Activated CD4-positive, CD25-positive, alpha-beta regulatory T cell treated with anti-CD3 and anti-CD28 coated beads, Interleukin-2, amount 50 U/mL, for 24 hours (primary cell): ENCODE data around the gene PTPA.

Experiments used
- ATAC-seq, 2 donors: fragments of 150-1000 bp; cut with Tn5 transposase; one replicate each; pipeline ENCODE4 v1.10.0; 2021; ENCODE audit warnings: mild to moderate bottlenecking in 1 of 2, moderate library complexity in 1 of 2

The PTPA gene

DNA sequence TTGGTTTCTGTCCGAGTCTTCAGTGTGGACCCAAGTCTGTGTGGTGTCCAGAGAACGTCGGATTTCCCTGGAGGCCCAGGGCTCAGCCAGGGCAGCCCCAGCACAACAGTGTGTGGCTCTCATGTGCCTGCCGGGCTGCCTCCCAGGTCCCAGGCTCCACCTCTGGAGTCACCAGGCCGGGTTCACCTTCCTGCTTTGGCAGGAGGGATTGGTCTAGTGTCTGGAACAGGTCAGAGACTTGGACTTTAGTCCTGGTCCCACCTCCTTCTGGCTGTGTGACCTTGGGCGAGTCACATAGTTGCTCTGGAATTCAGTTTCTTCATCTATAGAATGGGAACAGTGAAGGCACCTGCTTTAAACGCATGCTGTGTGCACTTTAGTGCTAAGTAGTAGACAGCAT lies 27.1 kb upstream of the PTPA start:
- ATAC-seq: no peak

DNA sequence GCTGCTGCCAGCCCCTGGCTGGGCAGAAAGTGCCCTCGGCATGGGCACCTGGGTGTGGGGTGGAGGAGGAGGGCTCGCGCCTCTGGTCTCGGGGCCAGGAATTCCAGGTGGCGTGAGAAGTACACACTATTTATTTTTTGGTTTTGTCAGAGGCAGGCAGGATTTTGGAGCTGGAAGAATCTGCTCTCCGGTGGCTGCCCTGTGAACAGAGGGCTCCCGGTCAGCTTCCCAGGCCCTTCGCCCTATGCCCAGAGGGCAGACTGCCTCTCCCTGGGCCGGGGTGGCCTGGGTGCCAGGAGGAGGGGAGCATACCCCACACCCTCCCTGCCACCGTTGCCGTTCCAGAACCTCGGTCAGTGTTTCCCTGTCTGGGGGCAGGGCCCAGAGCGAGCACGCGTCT lies 22.0 kb upstream of the PTPA start:
- ATAC-seq: no peak

DNA sequence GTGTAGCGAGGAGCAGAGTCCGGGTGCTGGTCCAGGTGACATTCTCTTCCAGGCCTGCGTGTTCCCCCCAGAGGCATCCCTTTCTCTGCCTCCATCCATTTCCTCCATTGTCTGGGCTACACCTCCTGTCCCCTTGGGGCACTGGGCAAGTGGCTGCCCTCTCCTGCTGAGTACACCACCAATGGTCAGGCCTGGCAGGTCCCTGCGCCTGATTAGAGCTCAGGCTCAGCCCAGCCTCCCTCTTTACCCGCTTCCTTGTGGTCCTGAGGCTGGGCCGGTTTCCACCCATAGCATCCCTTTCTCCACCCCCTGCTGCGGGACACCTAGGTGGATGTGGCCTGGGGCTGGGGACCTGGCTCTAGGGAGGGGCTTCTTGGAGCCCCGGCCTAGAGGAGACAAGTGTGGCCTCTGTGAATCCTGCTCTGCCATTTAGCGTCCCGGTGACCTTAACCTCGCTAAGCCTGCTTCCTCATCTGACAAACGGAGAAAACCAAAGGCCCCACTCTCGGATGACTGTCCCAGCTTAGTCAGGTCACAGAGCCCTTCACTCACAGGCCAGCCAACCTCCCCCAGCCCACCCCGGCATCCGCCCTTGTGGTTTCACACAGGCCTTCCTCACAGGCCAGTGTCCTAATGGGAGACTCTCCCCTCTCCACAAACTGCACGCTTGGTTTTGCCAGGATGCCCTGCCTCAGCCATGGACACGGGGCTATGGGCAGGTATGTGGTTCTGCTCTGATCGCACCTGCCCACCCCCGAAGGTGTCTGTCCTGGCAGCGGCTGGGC lies 17.4 kb upstream of the PTPA start:
- no peak for ATAC-seq

DNA sequence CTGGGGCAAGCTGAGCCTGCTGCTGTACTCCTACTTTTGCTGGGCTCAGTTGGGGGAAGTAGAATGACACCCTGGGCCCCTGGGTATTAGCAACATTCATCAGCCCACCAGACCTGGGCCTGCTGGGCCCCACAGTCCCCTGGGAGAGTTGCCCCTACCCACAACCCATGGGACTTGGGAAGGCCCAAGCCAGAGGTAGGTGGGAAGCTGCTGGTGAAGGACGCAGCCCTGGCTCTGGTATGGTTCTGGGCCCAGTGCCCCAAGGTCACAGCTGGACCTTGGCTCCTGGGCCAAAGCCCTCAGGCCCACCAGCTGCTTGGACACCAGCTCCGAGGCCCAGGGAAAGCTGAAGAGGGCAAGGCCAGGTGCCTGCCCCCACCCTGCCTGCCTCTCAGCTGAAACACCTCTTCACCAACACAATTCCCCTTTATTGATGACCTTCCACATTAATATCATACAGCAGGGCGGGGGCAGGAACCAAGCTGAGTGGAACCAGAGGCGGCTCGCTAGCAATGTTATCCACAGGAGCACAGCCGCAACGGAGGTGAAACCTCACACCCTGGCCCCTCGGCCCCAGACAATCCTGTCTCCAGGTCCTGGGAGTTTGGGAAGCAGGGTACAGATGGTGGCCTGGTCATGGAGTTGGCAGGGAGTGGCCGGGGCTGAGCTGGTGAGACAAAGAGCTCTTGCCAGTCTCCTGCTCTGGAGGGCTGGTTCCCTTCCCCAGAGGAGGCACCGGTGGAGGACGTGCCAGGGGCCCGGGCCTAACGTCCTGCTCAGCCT lies 16.6 kb upstream of the PTPA start:
- no peak for ATAC-seq

DNA sequence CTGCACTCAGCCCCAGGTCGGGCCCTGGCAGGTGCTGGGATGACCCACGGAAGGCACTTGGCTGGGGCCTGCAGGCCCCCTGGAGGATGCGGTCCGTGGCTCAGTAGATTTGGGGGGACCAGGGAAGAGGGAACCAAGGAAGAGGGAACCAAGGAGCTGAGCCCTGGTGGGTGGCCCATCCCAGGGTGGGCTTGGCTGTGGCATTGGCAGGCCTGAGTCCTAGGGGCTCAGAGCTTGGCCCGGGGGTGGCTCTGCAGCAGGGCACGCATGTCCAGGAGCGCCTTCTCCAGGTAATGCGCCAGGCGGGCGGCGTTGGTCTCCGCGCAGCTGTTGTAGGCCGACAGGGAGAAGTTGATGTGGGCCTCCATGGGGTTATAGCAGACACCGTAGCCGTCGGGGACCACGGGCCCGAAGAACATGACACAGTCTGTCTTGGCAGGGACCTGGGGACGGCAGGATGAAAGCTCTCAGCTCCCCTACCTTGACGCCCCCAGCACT lies 16.0 kb upstream of the PTPA start:
- ATAC-seq: no peak

DNA sequence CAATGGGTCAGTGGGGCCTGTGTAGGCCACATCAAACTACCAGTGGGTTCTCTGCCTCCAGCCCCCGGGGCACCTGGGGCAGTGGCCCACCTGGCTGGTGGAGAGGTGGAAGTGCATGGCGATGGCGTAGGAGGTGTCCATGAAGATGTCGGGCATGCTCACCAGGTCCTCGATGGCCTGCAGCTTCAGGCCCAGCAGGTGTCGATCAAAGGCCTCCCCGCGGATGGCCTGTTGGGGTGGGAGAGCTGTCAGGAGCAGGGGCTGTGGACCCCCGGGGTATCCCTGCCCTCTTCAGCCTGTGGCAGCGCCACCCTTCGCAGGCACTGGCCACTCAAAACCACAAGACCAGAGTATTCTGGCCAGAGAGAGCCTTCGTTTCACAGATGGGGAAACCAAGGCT lies 15.3 kb upstream of the PTPA start:
- no peak for ATAC-seq

DNA sequence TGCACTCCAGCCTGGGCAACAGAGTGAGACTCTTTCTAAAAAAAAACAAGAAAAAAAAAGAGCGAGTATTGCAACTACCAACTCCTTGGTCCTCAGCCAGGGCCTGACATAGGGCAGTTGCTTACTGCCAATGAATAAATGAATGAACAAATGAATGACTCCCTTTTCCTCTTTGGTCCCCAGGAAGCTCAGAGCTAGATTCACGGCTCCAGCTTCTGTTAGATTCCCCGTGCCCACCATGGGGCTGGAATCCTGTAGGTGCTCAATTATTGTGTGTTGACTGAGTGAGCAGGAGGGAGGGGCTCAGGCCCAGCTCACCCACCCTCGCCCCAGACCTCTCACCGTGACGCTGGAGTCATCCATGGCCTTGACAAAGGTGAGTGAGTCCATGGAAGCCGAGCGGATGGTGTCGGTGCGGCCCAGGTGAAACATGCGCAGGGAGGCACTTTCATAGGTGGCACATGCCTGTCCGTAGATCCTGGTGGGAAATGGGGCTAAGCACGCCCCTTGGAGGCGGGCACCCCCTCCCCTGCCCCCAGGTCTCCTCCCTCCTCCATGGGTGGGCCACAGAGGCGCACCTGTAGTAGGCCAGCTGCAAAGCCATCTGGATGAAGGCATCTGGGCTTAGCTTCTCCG lies 13.4 kb upstream of the PTPA start:
- no peak for ATAC-seq

DNA sequence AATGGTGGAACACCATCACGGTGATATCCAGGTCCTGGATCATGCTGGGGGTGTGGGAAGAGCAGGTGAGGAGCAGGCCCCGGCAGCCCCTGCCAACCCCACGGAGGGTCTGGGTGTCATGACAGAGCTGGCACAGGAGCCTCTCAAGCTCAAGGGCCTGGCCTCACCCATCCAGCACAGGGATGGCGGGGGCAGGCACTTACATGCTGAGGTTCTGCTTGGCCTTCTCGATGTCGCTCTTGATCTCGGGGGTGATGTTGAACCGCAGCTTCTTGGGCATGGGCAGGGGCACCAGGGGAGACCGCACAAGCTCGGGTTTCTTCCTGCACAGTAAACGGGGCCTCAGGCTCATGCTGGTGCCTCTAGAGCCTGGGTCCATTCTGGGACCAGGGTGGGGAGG lies 12.9 kb upstream of the PTPA start:
- no peak for ATAC-seq

DNA sequence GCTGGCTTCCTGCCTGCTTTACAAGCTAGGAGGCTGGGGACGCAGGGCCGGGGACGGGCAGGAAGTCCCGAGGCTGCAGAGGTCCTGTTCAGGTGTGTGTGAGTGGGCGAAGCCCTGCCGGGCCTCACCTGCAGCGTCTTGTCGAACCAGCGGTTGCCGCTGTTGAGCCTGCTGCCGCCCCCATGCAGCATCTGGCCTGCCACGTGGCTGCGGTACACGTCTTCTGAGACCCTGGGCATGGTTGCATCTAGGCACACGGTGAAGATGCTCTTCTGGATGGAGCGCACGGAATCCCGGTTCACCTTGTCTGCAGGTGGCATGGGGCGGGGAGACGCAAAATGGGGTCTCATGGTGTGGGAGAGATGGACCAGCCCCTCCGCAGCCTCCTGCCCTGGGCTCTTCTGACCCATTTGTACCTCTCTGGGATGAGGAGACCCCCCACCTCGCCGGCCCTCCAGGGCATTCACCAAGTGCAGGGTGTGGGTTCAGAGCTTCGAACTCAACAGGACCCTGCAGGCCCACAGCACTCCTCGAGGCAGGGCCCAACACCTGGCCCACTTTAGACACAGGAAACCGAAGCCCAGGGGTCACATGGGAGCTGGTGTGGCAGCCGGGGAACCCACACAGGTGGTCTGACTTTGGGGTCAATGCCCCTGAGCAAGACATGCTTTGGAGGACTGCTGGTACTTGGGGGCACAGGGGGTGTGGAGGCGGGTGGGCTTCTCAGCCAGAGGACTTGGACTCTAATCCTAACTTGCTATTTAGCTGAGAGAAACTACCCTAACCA lies 10.6 kb upstream of the PTPA start:
- no peak for ATAC-seq

DNA sequence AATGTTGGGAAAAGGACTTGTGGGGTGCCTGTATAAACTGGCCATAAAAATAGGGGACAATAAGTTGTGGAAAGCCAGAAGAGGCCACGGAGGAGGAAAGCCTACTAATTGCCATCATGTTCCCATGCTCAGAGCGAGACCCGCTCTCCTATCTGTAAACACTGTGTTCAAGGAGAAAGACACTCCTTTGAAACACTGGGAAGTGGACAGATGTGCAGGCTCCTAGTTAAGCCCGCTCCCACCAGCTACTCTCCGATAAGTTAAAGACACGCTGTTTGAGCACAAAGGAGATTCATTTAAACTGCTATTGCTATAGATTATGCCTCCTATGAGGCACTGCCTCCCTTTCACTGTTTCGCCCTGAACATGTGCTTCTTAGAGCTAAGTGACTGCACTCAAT lies 9.9 kb upstream of the PTPA start:
- ATAC-seq: no peak

DNA sequence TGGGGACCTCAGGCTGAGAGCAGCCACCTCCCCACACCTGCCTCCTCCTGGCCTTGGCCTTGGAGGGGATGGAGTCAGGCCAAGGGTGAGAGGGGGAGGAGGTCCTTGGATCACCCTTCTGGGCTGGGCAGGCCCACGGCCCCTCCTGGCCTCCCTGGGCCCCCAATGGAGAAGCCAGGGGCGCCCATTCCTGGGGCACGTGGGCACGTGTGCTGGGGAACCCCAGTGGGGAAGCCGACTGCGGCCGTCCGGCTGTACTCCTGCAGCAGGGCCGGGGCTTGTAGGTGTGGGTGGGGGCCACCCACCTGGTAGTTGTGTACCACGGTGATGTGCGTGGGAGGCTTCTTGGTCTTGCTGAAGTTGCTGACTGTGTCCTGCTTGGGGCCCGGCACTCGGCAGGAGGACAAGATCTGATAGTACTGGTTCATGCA lies 9.1 kb upstream of the PTPA start:
- ATAC-seq: no peak

DNA sequence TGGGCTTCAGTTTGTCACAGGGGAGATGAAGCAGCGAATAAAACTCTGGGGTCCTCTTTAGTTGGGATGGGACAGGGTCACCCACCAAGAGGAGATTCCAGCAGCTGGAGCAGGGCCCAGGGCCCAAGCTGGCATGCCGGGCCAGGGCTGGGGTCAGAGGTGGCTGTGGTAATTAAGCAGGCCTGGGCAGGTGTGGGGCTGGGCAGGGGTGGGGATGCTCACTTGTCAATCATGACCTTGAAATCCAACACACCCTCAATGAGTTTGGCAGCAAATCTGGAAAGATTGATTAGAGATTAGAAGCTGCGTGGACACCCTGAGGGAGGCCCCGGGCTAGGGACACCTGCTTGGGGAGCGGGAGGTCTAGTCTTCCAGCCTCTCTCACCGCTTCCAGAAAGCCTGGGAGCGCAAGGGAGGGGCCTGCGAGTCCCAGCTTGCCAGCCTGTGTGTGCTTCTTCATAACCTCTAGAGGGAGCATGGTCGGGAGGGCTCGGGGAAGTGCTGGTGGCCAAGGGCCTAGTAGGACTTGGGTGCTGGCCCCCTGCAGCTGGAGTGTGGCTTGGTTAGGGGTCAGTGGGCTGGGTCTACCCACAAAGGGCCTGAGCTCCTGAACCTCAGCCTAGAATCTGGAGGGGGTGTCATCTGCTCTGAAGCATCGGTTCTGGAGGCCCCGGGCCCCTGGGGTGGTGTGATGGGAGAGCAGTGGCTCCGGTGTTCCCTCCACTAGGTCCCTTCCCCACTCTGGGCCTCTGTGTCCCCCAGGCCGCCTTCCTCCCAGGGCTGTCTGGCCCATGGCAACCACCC lies 8.2 kb upstream of the PTPA start:
- ATAC-seq: peak; percentile 50 to 61

DNA sequence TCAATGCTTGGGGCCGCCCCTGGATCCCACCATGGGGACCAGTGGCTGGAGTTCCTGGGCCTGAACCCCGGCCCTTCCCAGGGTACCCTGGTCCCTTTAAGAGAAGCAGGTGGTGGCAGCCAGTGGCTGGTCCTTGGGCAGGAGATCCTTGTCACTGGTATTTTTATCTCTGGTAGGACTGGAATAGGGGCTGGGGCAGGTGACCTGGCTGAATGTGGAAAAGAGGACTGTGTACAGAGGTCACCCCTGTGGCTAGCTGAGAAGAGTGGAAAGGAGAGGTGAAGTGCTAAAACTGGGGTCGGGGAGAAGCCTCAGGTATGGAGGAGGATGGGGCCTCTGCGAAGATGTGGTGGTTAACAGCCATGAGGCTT lies 7.6 kb upstream of the PTPA start:
- no peak for ATAC-seq

DNA sequence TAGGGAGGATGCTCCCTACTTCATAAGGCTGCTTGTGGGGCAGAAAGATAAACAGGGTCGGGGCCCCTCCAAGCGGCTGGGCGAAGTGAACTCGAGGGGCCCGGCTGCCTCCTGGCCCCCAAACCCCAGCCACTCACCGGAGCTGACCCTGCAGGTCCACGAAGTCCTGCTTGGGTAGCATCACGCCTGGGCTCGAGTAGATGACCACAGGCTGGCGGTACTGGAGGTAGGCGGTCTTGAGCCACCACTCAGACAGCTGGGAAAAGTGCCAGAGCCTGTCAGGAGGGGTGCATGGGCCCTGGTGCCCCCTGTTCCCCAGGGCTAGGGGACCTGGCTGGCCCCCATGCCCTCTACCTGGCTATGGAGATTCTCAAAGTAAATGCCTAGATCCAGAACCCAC lies 7.2 kb upstream of the PTPA start:
- no peak for ATAC-seq

DNA sequence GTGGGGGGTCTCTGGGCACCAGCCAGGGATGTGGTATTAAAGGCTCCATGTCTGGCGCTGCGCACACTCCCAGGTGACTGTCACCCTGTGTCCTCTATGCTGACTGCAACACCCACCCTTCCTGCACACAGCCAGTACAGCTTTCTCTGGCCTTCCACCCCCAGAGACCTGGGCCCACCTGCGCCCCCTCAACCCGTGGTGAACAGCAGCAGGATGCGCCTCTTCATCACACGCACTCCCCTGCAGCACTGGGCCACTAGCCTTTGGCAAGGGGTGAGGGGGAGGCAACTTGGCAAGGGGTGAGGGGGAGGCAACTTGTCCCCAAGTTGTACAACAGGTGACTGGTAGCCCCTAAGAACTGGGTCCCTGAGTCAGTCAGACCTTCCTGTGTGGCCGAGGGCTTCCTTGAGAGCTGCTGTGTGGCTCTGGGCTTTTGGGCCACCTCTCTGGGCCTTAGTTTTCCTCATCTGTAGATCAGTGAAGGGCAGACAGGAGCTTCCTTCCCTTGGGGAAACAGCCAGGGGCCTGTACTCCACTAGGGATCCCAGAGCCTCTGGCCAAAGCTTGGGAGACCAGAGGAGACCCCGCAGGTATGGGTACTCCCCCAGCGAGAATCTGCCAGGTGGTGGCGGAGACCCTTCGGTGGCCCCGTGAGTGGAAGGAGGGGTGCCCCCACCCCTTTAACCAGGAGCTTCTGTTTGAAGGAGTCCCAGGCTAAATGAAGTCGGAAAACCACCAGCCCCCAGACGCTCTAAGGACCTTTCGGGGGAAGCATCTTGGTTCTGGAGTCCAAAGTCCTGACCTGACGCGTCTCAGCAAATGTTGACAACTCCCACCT lies 5.1 kb upstream of the PTPA start:
- ATAC-seq: no peak

DNA sequence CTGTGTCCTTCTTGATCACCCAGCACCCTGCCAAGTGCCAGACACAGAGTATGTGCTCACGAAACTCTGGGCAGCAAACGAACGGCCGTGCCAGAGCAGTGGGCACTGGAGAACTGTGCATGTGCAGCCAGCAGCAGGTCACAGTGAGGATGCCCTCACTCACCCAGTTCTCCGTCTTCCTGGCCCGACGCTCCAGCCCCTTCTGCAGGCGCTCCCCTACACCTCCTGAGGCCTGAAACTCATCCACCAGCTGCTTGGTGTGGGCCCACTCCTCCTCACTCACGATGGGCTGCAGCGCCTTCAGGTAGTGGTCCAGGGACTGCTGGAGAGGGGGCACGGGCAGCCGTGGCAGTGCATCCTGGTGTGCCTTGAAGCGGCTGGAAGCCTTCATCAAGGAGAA lies 3.6 kb upstream of the PTPA start:
- ATAC-seq: no peak

DNA sequence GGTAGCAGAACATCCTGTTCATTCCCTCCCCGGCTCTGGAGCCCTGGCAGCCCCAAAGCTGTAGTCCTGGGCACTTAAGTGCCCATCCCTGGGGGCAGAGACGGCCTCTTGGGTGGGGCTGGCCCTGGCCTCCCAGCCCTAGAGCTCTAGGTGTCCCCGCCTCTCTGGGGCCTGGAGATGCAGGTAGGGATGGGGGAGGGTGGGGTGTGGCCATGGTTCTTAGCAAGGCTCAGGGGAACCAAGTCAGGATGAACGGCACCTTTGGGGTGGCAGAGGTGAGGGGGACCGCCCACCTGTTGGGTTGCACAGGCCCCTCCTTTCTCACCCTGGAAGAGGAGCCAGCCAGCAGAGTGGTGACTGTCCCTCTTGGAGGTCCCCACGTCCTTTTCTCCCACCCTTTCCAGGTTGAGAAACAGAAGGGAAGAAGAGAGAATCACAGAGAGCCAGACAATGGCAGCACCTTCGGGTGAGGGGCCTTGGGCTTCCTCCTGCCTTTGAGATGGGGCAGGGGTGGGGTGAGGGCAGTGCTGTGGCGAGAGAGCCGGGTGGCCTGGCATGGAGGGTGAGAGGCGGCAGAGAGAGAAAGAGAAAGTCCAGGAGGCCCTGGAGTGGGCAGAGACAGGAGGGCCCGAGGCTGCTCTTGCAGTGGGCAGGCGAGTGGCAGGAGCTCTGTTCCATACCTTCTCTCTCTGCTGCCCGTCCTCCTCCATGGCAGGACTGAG lies 3.0 kb upstream of the PTPA start:
- ATAC-seq: no peak

DNA sequence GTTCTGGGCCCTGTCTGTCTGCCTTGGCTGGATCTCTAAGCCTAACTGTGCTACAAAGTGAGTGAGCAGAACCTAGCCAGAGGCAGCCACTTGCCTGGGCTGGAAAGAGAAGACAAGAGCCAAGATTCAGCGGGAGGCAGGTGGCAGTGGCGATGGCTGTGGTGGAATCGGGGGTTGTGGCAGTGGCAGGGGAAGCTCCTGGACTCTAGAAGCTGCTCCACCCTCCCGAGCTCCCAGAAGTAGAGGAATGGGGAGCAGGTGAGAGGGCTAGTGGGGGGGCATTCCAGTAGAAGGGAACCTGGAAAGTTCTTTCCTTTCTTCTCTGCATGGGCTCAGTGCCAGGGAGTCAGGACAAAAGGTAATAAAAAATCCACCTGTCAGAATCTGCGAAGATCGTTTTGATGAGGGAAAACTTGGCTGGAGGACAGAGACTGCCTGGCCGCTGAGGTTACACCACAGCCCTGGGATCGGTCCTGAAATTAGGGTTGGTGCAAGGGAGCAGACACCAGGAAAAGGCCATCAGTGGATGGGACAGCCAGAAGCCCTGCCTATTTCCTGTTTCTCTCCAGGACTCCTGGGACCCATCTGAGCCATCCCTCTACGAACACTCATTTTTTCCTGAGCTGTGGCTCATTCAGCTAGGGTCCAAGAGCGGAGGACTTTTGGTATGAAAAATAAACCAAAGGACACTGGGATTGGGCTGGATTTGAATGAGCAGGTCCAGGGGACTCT lies 2.2 kb upstream of the PTPA start:
- ATAC-seq: no peak

DNA sequence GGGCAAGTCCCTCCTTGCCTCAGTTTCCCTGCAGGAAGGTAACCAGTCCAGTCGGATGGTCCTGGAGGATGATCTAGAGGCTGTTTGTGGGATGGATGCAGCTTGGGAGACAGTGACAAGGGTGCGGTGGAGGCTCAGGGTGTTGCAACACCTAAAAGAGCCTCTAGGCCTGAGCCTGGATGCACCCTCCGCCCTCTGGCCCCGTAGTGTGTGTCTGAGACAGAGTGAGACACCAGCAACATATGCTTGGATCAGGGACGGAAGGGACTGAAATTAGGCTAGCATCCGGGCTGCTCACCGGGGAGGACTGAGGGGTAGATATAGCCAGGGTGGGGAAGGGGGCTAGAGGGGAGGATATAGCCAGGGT lies 1.7 kb upstream of the PTPA start:
- ATAC-seq: no peak
